ENCODE measurements around the gene CDHR4.
"Not testable (repeated sequence)": the region's sequence is repeated elsewhere in the genome, so short reads cannot be mapped to it uniquely, and the experiment has no call there.

The CDHR4 gene

GRCh38 chr3:49799761-49800160 lies at the start of gene CDHR4:
Gene CDHR4, minus strand, starts transcription at chr3:49799873. Its CDS starts 61 bp downstream, at chr3:49799812.
- DNase-seq (ENCODE audit: low read depth in 2 of 2): no peak

GRCh38 chr3:49845694-49846093 lies 46.0 kb upstream of the CDHR4 start:
- DNase-seq (ENCODE audit: low read depth in 2 of 2): no peak

GRCh38 chr3:49844464-49845183 lies 45.0 kb upstream of the CDHR4 start:
- DNase-seq (ENCODE audit: low read depth in 2 of 2): no peak

GRCh38 chr3:49842843-49843517 lies 43.3 kb upstream of the CDHR4 start:
- DNase-seq (ENCODE audit: low read depth in 2 of 2): no peak

- no peak for DNase-seq (ENCODE audit: low read depth in 2 of 2)
These were observed 42.1 kb upstream of the CDHR4 start for GRCh38 chr3:49841806-49842205.

GRCh38 chr3:49841126-49841696 lies 41.5 kb upstream of the CDHR4 start:
- DNase-seq (ENCODE audit: low read depth in 2 of 2): no peak

- no peak for DNase-seq (ENCODE audit: low read depth in 2 of 2)
These were observed 40.7 kb upstream of the CDHR4 start for GRCh38 chr3:49840388-49840787.

GRCh38 chr3:49839193-49839809 lies 39.6 kb upstream of the CDHR4 start:
- DNase-seq (ENCODE audit: low read depth in 2 of 2): peak; percentile 70 to 71

GRCh38 chr3:49831341-49831740 lies 31.7 kb upstream of the CDHR4 start:
- no peak for DNase-seq (ENCODE audit: low read depth in 2 of 2)

- DNase-seq (ENCODE audit: low read depth in 2 of 2): no peak
These were observed 26.3 kb upstream of the CDHR4 start for GRCh38 chr3:49826016-49826415.

GRCh38 chr3:49823131-49823530 lies 23.5 kb upstream of the CDHR4 start:
- DNase-seq (ENCODE audit: low read depth in 2 of 2): not testable (repeated sequence)

GRCh38 chr3:49813497-49814174 lies 14.0 kb upstream of the CDHR4 start, which contains the start of gene UBA7:
Gene UBA7, minus strand, starts transcription at chr3:49813953. Its CDS starts 166 bp downstream, at chr3:49813787.
- DNase-seq (ENCODE audit: low read depth in 2 of 2): no peak

GRCh38 chr3:49812916-49813496 lies 13.3 kb upstream of the CDHR4 start:
- no peak for DNase-seq (ENCODE audit: low read depth in 2 of 2)

GRCh38 chr3:49807431-49808114 lies 7.9 kb upstream of the CDHR4 start:
- no peak for DNase-seq (ENCODE audit: low read depth in 2 of 2)

- DNase-seq (ENCODE audit: low read depth in 2 of 2): no peak
These were observed 7.2 kb upstream of the CDHR4 start for GRCh38 chr3:49806850-49807249.

- DNase-seq (ENCODE audit: low read depth in 2 of 2): no peak
These were observed 6.4 kb upstream of the CDHR4 start for GRCh38 chr3:49805897-49806701.

GRCh38 chr3:49805367-49805782 lies 5.7 kb upstream of the CDHR4 start:
- DNase-seq (ENCODE audit: low read depth in 2 of 2): no peak

- DNase-seq (ENCODE audit: low read depth in 2 of 2): no peak
These were observed 4.7 kb upstream of the CDHR4 start for GRCh38 chr3:49804141-49805041.
